ENCODE measurements around the gene PTOV1. TPM values are rescaled to one million over a fixed set of nuclear protein-coding genes. Genes with fewer than 3 reads are reported as not detected.

PTOV1 gene
- total RNA-seq, 2 experiments from 2014 or later = 78.8 to 94.3 TPM

DNA sequence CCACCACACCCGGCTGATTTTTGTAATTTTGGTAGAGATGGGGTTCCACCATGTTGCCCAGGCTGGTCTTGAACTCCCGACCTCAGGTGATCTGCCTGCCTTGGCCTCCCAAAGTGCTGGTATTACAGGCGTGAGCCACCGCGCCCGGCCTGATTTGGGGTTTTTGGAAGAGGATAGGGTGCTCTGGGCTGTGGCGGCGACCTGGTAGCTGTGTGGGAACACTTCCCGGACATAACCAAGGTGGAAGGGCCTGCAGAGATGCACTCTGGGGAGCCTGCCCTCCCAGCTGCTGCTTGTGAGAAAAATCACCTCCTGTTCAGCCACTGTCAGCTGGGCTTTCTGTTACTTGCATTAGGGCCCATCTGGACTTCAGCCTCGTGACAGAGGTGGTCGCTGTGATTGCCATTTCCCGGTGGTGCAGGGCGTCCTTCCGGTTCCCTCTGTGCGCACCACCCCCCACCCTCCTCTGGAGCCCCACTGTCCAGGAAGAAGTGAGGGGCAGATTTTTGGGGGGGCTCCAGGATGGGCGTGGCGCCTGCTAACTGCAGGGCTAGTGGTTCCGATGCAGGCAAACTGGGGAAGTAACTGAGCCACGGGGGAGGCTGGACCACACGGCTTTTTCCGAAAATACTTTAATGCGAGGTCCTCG lies 38.2 kb downstream of the PTOV1 start:
- Mint-ChIP-seq H3K4me1 (ENCODE audit: low read depth) (peaks cover 14% of the 10 kb centered on the region), H3K27ac (no peak overlapping the region), H3K4me3 (peak overlapping the region; percentile 28), H3K36me3 (ENCODE audit: low read depth) (peaks cover 12% of the 10 kb centered on the region), H3K27me3 (ENCODE audit: low read depth) (no peaks in the 10 kb centered on the region), H3K9me3 (ENCODE audit: insufficient read depth) (no peaks in the 10 kb centered on the region)
- no peak for DNase-seq
- no peak for ATAC-seq
- ChIA-PET CTCF (no interaction called here), POLR2A (no interaction called here)

DNA sequence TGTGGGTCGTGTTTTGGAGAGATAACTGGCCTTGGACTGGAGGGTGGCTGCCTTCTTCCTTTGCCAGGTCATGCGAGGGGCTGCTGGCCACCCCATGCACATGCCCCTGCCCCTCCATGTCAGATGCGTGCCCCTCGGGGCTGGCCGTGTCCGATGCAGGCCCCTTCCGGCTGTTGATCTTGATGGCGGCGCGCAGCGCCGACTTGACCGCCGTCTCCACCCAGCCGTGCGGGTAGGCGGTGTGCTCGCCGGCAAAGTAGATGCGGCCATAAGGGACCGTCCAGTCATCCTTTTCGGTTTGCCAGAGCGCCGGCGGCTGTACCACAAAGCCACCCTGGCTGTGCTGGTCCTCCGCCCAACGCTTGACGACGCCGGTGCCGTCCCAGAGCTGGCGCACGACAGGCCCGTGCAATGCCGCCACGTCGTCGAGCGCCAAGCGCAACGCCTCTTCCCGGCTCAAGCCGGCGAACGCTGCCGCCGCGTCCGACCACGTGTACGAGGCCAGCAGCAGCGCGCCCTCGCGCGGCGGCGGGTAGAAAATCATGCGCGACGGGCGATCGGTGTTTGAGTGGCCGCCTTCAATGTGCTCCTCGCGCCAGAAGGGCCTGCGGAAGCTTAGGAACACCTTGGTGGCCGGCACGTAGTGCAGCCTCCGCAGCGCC lies 38.9 kb downstream of the PTOV1 start:
- ChIA-PET POLR2A (interaction anchor here (1.0 kb wide), 1 partner anchor 40 kb away, joined by 3 read pairs; the partner anchor contains the start of gene NUP62), CTCF (interaction anchor here (0.9 to 1.8 kb wide), 6 partner anchors 9 to 39 kb away, joined by 3 to 4 read pairs (median 4); partner anchors contain the start of gene ATF5)
- no peaks in the 10 kb centered on the region for H3K27me3 Mint-ChIP-seq (ENCODE audit: low read depth)
- peaks cover 20% of the 10 kb centered on the region for H3K4me1 Mint-ChIP-seq (ENCODE audit: low read depth)
- H3K4me3 Mint-ChIP-seq = peak overlapping the region; percentile 68
- DNase-seq (peak; percentile 80), ATAC-seq (peak; percentile 76)
- peaks cover 6% of the 10 kb centered on the region for H3K36me3 Mint-ChIP-seq (ENCODE audit: low read depth)
- H3K9me3 Mint-ChIP-seq (ENCODE audit: insufficient read depth) = no peaks in the 10 kb centered on the region
- H3K27ac Mint-ChIP-seq = peak overlapping the region; percentile 74

DNA sequence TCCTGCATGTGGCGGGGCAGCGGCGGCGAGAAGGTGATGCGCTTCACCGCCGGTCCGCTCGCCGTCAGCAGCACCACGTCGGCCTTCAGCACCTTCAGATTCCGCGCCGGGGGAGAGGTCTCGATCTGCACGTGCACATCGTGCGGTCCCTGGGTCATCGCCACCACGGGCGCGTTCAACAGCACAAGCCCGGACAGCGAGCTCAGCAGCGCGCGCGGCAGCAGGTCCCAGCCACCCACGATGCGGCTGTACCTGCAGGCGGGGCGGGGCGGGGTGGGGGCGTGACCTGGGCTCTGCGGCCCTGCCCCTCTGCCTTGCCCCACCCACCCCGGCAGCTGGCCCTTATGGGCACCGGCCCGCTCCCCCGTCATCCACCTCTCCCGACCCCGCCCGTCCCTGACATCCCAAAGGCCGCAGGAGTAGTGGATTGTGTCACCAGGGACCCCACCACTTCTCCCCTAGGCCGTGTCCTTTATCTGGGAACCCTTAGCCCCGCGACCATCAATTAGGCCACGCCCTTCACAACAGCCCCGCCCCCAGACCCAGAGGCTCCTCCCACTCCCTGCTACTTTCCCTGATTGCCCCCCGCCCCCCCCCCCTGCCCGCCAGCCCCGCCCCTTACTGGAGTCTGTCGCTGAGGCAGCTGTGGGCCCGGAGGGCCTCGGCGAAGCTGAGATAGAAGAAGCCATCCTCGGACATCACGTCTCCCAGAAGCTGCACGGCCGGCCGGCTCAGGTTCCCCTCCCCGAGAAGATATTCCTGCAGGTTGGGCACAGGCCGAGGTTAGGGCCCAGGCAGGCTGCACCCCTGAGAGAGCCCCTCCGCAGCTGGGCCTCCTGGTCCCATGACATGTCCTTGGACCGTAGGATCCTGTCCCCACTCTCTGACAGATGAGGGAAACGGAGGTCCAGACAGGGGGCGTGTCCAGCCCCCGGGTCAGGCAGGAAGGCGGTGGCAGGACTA lies 39.7 kb downstream of the PTOV1 start:
- CTCF ChIA-PET = interaction anchor here (0.9 to 1.8 kb wide), 6 partner anchors 10 to 40 kb away, joined by 3 to 4 read pairs (median 4); partner anchors contain the start of gene ATF5

DNA sequence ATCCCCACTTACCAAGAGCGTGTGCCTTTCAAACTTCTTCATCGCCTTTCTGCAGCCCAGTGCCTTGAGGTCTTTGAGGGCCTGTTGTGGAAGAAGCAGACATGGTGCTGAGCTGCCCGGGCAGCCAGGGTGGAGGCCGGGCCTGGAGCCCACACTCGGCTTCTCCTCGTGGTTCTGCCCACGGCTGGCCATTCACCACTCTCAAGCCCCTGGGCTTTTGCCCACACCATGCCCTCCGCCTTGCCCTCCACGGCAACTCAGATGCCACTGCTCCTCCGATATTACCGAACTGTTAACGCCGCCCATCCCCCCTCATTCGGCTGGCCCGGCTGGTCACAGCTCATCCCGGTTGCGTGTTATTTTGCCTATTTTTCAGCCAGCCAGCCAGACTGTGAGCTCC lies 40.4 kb downstream of the PTOV1 start:
- Mint-ChIP-seq H3K9me3 (ENCODE audit: insufficient read depth) (no peaks in the 10 kb centered on the region), H3K27me3 (ENCODE audit: low read depth) (no peaks in the 10 kb centered on the region), H3K27ac (no peak overlapping the region), H3K4me3 (no peak overlapping the region), H3K36me3 (ENCODE audit: low read depth) (peaks cover 2% of the 10 kb centered on the region), H3K4me1 (ENCODE audit: low read depth) (peaks cover 34% of the 10 kb centered on the region)
- CTCF ChIA-PET = interaction anchor here (1.6 to 1.8 kb wide), 2 partner anchors 11 to 15 kb away, joined by 4 read pairs; no protein-coding TSS in a partner anchor
- ATAC-seq = no peak
- POLR2A ChIA-PET = no interaction called here
- DNase-seq = no peak

More for the DNA sequence above, 39.7 kb downstream of the PTOV1 start:
- H3K4me1 Mint-ChIP-seq (ENCODE audit: low read depth) = peaks cover 27% of the 10 kb centered on the region
- ATAC-seq (peak; percentile 83), DNase-seq (peak; percentile 66)
- no peaks in the 10 kb centered on the region for H3K9me3 Mint-ChIP-seq (ENCODE audit: insufficient read depth)
- no peaks in the 10 kb centered on the region for H3K27me3 Mint-ChIP-seq (ENCODE audit: low read depth)
- H3K4me3 Mint-ChIP-seq = peak overlapping the region; percentile 68
- H3K27ac Mint-ChIP-seq = peak overlapping the region; percentile 74
- POLR2A ChIA-PET = interaction anchor here (1.0 kb wide), 1 partner anchor 39 kb away, joined by 3 read pairs; the partner anchor contains the start of gene NUP62
- H3K36me3 Mint-ChIP-seq (ENCODE audit: low read depth) = peaks cover 4% of the 10 kb centered on the region

DNA sequence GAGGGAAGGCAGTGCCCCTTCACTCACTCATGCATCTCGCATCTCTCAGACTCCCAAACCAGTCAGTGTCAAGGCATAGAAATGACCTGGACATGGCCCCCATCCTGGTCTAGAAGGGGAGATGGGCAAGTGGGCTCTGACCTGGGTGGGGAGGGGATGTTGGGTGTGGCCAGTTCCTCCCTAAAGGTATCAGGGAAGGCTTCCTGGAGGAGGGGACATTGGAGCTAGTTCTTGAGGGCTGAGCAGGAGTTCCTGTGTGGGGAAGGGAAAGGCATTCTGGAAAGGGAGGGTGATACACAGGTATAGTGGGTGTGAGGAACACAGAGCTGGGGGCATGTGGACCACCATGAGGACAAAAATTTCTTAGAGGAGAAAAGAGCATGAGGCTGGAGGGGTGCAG lies 41.8 kb downstream of the PTOV1 start:
- POLR2A ChIA-PET = no interaction called here
- Mint-ChIP-seq H3K36me3 (ENCODE audit: low read depth) (peaks cover 2% of the 10 kb centered on the region), H3K4me1 (ENCODE audit: low read depth) (peaks cover 48% of the 10 kb centered on the region)

DNA sequence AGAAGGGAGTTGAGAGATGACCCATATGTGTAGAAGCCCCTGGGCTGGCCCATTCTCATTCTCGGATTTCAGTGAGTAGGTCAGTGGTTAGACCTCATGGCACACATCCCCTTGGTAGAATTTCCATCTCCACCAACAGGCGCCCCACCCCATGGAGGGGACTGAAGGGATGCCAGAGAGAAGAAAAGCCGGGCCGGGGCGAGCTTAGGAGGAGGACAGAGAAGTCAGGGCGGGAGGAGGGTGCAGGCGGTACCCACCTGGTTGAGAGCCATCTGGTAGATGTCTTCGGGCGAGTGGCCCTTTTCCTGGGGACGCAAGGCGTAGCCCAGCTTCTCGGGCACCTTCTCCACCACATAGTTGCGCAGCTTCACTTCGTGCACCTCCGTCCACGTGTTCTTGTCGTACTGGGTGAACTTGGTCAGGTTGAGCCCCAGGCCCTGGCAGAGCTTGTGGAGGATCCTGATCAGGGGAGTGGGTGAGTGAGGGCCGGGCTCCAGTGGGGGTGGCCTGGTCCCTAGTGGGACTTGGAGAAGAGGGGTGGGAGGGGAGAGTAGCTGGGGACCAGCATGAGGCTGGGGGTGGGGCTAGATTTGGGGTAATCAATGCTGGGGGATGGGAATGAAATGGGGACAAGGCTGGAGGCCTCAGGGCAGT lies 43.2 kb downstream of the PTOV1 start:
- ChIA-PET CTCF (interaction anchor here (1.3 kb wide), 1 partner anchor 25 kb away, joined by 3 read pairs; no protein-coding TSS in a partner anchor), POLR2A (interaction anchor here (2.9 kb wide), 1 partner anchor 17 kb away, joined by 7 read pairs; the partner anchor contains the start of genes AKT1S1 and TBC1D17)
- ATAC-seq (no peak), DNase-seq (no peak)
- H3K4me3 Mint-ChIP-seq = no peak overlapping the region
- H3K4me1 Mint-ChIP-seq (ENCODE audit: low read depth) = peaks cover 51% of the 10 kb centered on the region
- no peaks in the 10 kb centered on the region for H3K9me3 Mint-ChIP-seq (ENCODE audit: insufficient read depth)
- H3K27ac Mint-ChIP-seq = no peak overlapping the region
- no peaks in the 10 kb centered on the region for H3K27me3 Mint-ChIP-seq (ENCODE audit: low read depth)
- H3K36me3 Mint-ChIP-seq (ENCODE audit: low read depth) = peaks cover 2% of the 10 kb centered on the region

More for the DNA sequence above, 41.8 kb downstream of the PTOV1 start:
- Mint-ChIP-seq H3K27me3 (ENCODE audit: low read depth) (no peaks in the 10 kb centered on the region), H3K4me3 (no peak overlapping the region), H3K27ac (peak overlapping the region; percentile 46), H3K9me3 (ENCODE audit: insufficient read depth) (no peaks in the 10 kb centered on the region)
- no peak for ATAC-seq
- CTCF ChIA-PET = no interaction called here
- DNase-seq = no peak

DNA sequence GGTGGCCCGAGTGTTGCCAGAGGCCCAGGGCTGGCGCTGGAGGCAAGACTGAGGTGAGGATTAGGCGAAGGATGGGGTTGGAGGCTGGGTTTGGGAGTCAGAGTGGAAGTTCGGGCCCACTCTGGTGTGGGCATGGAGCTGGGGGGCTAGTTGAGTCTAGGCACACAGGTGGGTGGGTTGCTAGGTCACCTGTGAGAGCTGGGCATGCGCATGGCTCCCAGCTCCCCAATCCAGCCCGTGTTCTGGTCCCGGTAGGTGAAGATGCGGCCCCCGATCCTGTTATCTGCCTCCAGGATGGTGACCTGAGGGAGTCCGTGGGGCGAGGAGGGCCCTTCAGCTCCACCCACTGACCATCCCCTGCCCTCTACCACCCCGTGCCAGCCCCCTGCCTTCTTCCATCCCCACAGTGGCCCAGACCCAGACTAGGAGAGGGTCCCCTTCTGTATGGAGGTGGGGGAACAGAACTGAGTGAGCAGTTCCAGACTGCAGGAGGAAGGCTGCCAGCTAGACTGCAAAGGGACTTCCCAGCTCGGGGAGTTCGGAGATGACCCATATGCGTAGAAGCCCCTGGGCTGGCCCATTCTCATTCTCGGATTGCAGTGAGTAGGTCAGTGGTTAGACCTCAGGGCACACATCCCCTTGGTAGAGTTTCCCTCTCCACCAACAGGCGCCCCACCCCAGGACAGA lies 44.1 kb downstream of the PTOV1 start:
- ATAC-seq (no peak), DNase-seq (no peak)
- peak overlapping the region; percentile 39 for H3K27ac Mint-ChIP-seq
- H3K4me1 Mint-ChIP-seq (ENCODE audit: low read depth) = peaks cover 48% of the 10 kb centered on the region
- ChIA-PET CTCF (interaction anchor here (1.3 kb wide), 1 partner anchor 26 kb away, joined by 3 read pairs; no protein-coding TSS in a partner anchor), POLR2A (interaction anchor here (2.9 to 3.8 kb wide), 2 partner anchors 18 to 34 kb away, joined by 7 to 27 read pairs; partner anchors contain the start of genes AKT1S1, ATF5, NUP62 and TBC1D17)
- H3K4me3 Mint-ChIP-seq = peak overlapping the region; percentile 18
- no peaks in the 10 kb centered on the region for H3K27me3 Mint-ChIP-seq (ENCODE audit: low read depth)
- no peaks in the 10 kb centered on the region for H3K36me3 Mint-ChIP-seq (ENCODE audit: low read depth)
- H3K9me3 Mint-ChIP-seq (ENCODE audit: insufficient read depth) = no peaks in the 10 kb centered on the region

DNA sequence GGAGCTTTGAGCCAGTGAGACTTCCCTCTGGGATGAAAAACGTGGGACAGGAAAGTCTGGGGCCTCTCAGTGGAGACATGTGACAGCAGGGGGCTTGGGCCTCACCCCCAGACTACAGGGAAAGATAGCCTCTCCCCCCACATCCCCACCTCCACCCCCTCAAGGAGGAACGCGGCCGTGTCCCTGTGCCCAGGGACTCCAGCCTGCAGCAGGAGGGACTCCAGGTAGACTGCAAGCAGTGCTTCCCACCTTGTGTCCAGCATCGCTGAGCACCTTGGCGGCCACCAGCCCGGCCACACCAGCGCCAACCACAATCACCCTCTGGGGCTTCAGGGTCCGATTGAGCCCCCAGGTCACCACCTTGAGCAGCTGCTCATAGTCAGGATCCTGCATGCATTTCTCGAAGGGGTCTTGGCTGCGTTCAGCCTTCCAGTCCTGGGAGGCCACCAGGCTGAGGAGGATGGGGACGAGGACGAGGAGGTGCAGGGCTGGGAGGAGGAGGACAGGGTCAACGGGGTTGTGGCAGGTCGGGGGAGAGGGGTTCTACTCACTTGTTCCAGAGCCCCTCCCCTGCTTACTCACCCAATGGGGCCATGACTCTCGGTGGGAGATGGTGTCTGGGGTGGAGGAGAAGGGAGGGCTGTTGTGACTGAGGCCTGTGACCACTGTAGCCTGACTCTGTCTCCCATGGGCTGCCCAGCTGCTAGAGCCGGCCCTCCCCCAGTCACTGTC lies 44.8 kb downstream of the PTOV1 start:
- POLR2A ChIA-PET = interaction anchor here (0.7 to 3.8 kb wide), 3 partner anchors 19 to 220 kb away, joined by 3 to 27 read pairs (median 7); partner anchors contain the start of genes AKT1S1, ATF5, NUP62 and TBC1D17
- peak overlapping the region; percentile 87 for H3K27ac Mint-ChIP-seq
- no peaks in the 10 kb centered on the region for H3K9me3 Mint-ChIP-seq (ENCODE audit: insufficient read depth)
- no peaks in the 10 kb centered on the region for H3K36me3 Mint-ChIP-seq (ENCODE audit: low read depth)
- CTCF ChIA-PET = no interaction called here
- peaks cover 44% of the 10 kb centered on the region for H3K4me1 Mint-ChIP-seq (ENCODE audit: low read depth)
- peak overlapping the region; percentile 18 for H3K4me3 Mint-ChIP-seq
- no peak for DNase-seq
- no peaks in the 10 kb centered on the region for H3K27me3 Mint-ChIP-seq (ENCODE audit: low read depth)
- ATAC-seq = no peak

DNA sequence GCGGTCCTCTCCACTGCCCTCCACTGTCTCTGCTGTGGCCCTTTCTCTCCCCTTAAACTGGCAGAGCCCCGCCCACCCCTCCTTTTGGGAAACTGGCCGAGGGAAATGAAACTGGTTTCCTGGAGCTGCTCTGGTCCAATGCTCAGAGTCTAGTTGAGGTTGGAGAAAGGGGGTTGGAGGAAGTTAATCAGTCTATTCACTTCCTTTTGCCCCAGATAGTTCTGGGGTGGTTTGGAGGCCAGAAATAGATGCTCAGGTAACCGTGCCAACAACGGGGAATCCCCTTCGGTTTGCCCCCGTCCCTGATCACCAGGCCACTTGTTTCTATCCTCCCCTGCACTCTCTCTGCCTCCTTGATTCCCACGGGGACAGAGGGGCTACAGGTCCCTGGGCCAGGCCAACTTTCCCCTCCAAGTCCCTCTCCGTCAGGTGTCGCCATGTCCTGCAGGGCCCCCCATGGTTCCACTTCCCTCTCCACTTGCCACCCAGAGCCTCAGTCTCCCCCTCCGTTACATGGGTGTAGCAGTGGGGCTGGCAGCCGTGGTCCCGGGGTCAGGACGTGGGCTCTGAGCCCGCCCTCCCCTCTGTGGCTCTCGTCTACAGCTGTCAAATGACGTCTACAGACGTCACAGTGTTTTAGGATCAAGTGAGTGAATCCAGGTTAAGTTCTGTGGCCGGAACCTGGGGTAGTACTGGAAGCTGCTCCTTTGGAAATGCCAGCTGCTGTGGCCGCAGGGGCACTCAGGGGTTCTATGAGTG lies 46.1 kb downstream of the PTOV1 start, which contains the start of gene IL4I1:
Gene IL4I1, minus strand, starts transcription at position 25 of the 759 bp plus-strand sequence. CDS start 727 bp downstream, outside the sequence.
- Mint-ChIP-seq H3K4me1 (ENCODE audit: low read depth) (peaks cover 37% of the 10 kb centered on the region), H3K4me3 (peak within 1 kb of the TSS; percentile 53), H3K27ac (peak within 1 kb of the TSS; percentile 87), H3K36me3 (ENCODE audit: low read depth) (no peaks in the 10 kb centered on the region), H3K27me3 (ENCODE audit: low read depth) (no peaks in the 10 kb centered on the region), H3K9me3 (ENCODE audit: insufficient read depth) (no peaks in the 10 kb centered on the region)
- CTCF ChIA-PET = interaction anchor here (0.6 to 1.3 kb wide), 2 partner anchors 31 to 214 kb away, joined by 3 to 4 read pairs; no protein-coding TSS in a partner anchor
- POLR2A ChIA-PET = interaction anchor here (0.5 to 3.8 kb wide), 6 partner anchors 11 to 36 kb away, joined by 3 to 27 read pairs (median 4); partner anchors contain the start of genes ATF5 and NUP62
- ATAC-seq = peak; percentile 73
- peak; percentile 72 for DNase-seq
